HEK293 (cell line): Measurements from ENCODE around the gene KHSRP.
A peak's percentile ranks its signal among the peaks of the same experiment; 100 is the strongest.

Source experiments
- HIC1 ChIP-seq: fragments of 450-650 bp; formaldehyde crosslinking; IDR thresholded peaks from 2 replicates; pipeline ENCODE4 v1.5.1; 2016; ENCODE audit warnings: missing biosample characterization, missing genetic modification characterization
- HOXD13 ChIP-seq: sonication (generic); formaldehyde crosslinking; IDR thresholded peaks from 2 replicates; pipeline ENCODE4 v1.8.0; 2022; ENCODE audit warnings: missing genetic modification reagents, borderline replicate concordance
- IKZF3 ChIP-seq: fragments of 450-650 bp; IDR thresholded peaks from 2 replicates; pipeline ENCODE4 v1.5.0; 2018; ENCODE audit warnings: missing biosample characterization, mild to moderate bottlenecking, missing genetic modification characterization, moderate library complexity
- KLF16 ChIP-seq: fragments of 450-650 bp; formaldehyde crosslinking; IDR thresholded peaks from 2 replicates; pipeline ENCODE4 v1.5.1; 2017; ENCODE audit warnings: missing biosample characterization, missing genetic modification characterization
- KLF8 ChIP-seq: fragments of 450-650 bp; formaldehyde crosslinking; IDR thresholded peaks from 2 replicates; pipeline ENCODE4 v1.5.1; 2016; ENCODE audit warnings: missing biosample characterization, missing genetic modification characterization
- OVOL3 ChIP-seq: fragments of 450-650 bp; formaldehyde crosslinking; IDR thresholded peaks from 2 replicates; pipeline ENCODE4 v1.5.1; 2016; ENCODE audit warnings: missing biosample characterization, missing genetic modification characterization
- REPIN1 ChIP-seq: fragments of 450-650 bp; formaldehyde crosslinking; IDR thresholded peaks from 2 replicates; pipeline ENCODE4 v1.5.1; 2017; ENCODE audit warnings: missing biosample characterization, missing genetic modification characterization, low read depth
- SCRT1 ChIP-seq: fragments of 450-650 bp; formaldehyde crosslinking; IDR thresholded peaks from 2 replicates; pipeline ENCODE4 v1.5.1; 2016; ENCODE audit warnings: missing biosample characterization, missing genetic modification characterization, borderline replicate concordance
- SP7 ChIP-seq: fragments of 450-650 bp; formaldehyde crosslinking; IDR thresholded peaks from 2 replicates; pipeline ENCODE4 v1.5.1; 2016; ENCODE audit warnings: missing biosample characterization, missing genetic modification characterization
- TSHZ1 ChIP-seq: fragments of 450-650 bp; formaldehyde crosslinking; IDR thresholded peaks from 2 replicates; pipeline ENCODE4 v1.5.1; 2016; ENCODE audit warnings: missing biosample characterization, missing genetic modification characterization, borderline replicate concordance
- ZBTB21 ChIP-seq: fragments of 450-650 bp; formaldehyde crosslinking; IDR thresholded peaks from 2 replicates; pipeline ENCODE4 v1.5.1; 2017; ENCODE audit warnings: missing biosample characterization, missing genetic modification characterization
- ZBTB44 ChIP-seq: fragments of 450-650 bp; IDR thresholded peaks from 2 replicates; pipeline ENCODE4 v1.5.1; 2018; ENCODE audit warnings: missing biosample characterization, mild to moderate bottlenecking, missing genetic modification characterization
- ZBTB48 ChIP-seq: fragments of 450-650 bp; formaldehyde crosslinking; IDR thresholded peaks from 2 replicates; pipeline ENCODE4 v1.5.1; 2016; ENCODE audit warnings: missing biosample characterization, missing genetic modification characterization
- ZBTB8A ChIP-seq: fragments of 450-650 bp; formaldehyde crosslinking; IDR thresholded peaks from 2 replicates; pipeline ENCODE4 v1.5.1; 2016; ENCODE audit warnings: missing biosample characterization, missing genetic modification characterization
- ZFP37 ChIP-seq: fragments of 450-650 bp; formaldehyde crosslinking; IDR thresholded peaks from 2 replicates; pipeline ENCODE4 v1.5.1; 2016; ENCODE audit warnings: missing biosample characterization, missing genetic modification characterization
- ZIC2 ChIP-seq: fragments of 450-650 bp; formaldehyde crosslinking; IDR thresholded peaks from 2 replicates; pipeline ENCODE4 v1.5.1; 2016; ENCODE audit warnings: missing biosample characterization, missing genetic modification characterization
- ZNF10 ChIP-seq: fragments of 450-650 bp; formaldehyde crosslinking; IDR thresholded peaks from 2 replicates; pipeline ENCODE4 v1.5.1; 2017; ENCODE audit warnings: missing biosample characterization, missing genetic modification characterization
- ZNF148 ChIP-seq: fragments of 450-650 bp; formaldehyde crosslinking; IDR thresholded peaks from 2 replicates; pipeline ENCODE4 v1.5.0; 2017; ENCODE audit warnings: missing biosample characterization, missing genetic modification characterization, borderline replicate concordance
- ZNF248 ChIP-seq: fragments of 450-650 bp; formaldehyde crosslinking; IDR thresholded peaks from 2 replicates; pipeline ENCODE4 v1.5.1; 2017; ENCODE audit warnings: missing biosample characterization, missing genetic modification characterization
- ZNF26 ChIP-seq: fragments of 450-650 bp; formaldehyde crosslinking; IDR thresholded peaks from 2 replicates; pipeline ENCODE4 v1.5.1; 2016; ENCODE audit warnings: missing biosample characterization, missing genetic modification characterization
- ZNF335 ChIP-seq: fragments of 450-650 bp; formaldehyde crosslinking; conservative IDR thresholded peaks from 2 replicates; pipeline ENCODE4 v1.5.1; 2016; ENCODE audit warnings: missing biosample characterization, missing genetic modification characterization
- ZNF350 ChIP-seq: fragments of 450-650 bp; formaldehyde crosslinking; IDR thresholded peaks from 2 replicates; pipeline ENCODE4 v1.5.0; 2017; ENCODE audit warnings: missing biosample characterization, mild to moderate bottlenecking, missing genetic modification characterization
- ZNF354C ChIP-seq: fragments of 450-650 bp; formaldehyde crosslinking; IDR thresholded peaks from 2 replicates; pipeline ENCODE4 v1.5.1; 2016; ENCODE audit warnings: missing biosample characterization, missing genetic modification characterization, low read depth, borderline replicate concordance
- ZNF600 ChIP-seq: fragments of 450-650 bp; formaldehyde crosslinking; IDR thresholded peaks from 2 replicates; pipeline ENCODE4 v1.5.1; 2016; ENCODE audit warnings: missing biosample characterization, missing genetic modification characterization
- ZNF701 ChIP-seq: fragments of 450-650 bp; formaldehyde crosslinking; IDR thresholded peaks from 2 replicates; pipeline ENCODE4 v1.5.1; 2016; ENCODE audit warnings: missing biosample characterization, missing genetic modification characterization
- ZNF776 ChIP-seq: fragments of 450-650 bp; formaldehyde crosslinking; IDR thresholded peaks from 2 replicates; pipeline ENCODE4 v1.5.0; 2017; ENCODE audit warnings: missing biosample characterization, missing genetic modification characterization, borderline replicate concordance
- ZNF785 ChIP-seq: fragments of 450-650 bp; formaldehyde crosslinking; IDR thresholded peaks from 2 replicates; pipeline ENCODE4 v1.5.1; 2016; ENCODE audit warnings: missing biosample characterization, missing genetic modification characterization

The KHSRP gene

GRCh38 chr19:6460099-6460884 is 35.7 kb upstream of the KHSRP start (continued):
- TF ChIP-seq HIC1 (tag by site-specific recombination) (no peak; the same call in 1 of the 2 replicates), ZBTB44 (no peak; the same call in 1 of the 2 replicates), ZBTB48 (tag by site-specific recombination) (peak; percentile 59; the same call in 1 of the 2 replicates), ZBTB21 (tag by site-specific recombination) (no peak; the same call in none of the 2 replicates), ZNF148 (tag by site-specific recombination) (0 out of 2 replicates have a peak, but pooled peaks have one; percentile 51), ZNF26 (tag by site-specific recombination) (no peak), ZNF701 (peak; percentile 74; the same call in 1 of the 2 replicates), ZNF785 (tag by site-specific recombination) (peak; percentile 83), REPIN1 (tag by site-specific recombination) (peak; percentile 72; the same call in 1 of the 2 replicates), KLF16 (tag by site-specific recombination) (peak; percentile 97), ZNF776 (no peak), HOXD13 (CRISPR knock-in tag) (no peak), OVOL3 (tag by site-specific recombination) (no peak), ZNF350 (tag by site-specific recombination) (no peak), ZNF354C (tag by site-specific recombination) (no peak), ZBTB8A (tag by site-specific recombination) (peak; percentile 62; the same call in 1 of the 2 replicates), ZNF248 (tag by site-specific recombination) (no peak), ZIC2 (tag by site-specific recombination) (peak; percentile 89), ZNF10 (tag by site-specific recombination) (0 out of 2 replicates have a peak, but pooled peaks have one; percentile 18), IKZF3 (peak; percentile 85), ZNF335 (peak; percentile 61), TSHZ1 (tag by site-specific recombination) (0 out of 2 replicates have a peak, but pooled peaks have one; percentile 20), SP7 (tag by site-specific recombination) (peak; percentile 93), KLF8 (tag by site-specific recombination) (peak; percentile 97), ZNF600 (tag by site-specific recombination) (peak; percentile 26; the same call in 1 of the 2 replicates), ZFP37 (tag by site-specific recombination) (peak; percentile 46; the same call in 1 of the 2 replicates), SCRT1 (peak; percentile 96)
